AG09319 (cell line): Measurements from ENCODE around the gene UBE3B.

Source experiments
- DNase-seq: peaks from one replicate; pipeline ENCODE4 v3.0.0-alpha.2; 2010; ENCODE audit warnings: low read depth; ENCODE audit errors: extremely low read depth
- TF ChIP-seq, protein P1 (sequence below): IDR thresholded peaks from 2 replicates; pipeline ENCODE4 v1.5.1; 2011; ENCODE audit warnings: low read depth, mild to moderate bottlenecking, inconsistent platforms, low read length, moderate library complexity

Gene UBE3B

DNA sequence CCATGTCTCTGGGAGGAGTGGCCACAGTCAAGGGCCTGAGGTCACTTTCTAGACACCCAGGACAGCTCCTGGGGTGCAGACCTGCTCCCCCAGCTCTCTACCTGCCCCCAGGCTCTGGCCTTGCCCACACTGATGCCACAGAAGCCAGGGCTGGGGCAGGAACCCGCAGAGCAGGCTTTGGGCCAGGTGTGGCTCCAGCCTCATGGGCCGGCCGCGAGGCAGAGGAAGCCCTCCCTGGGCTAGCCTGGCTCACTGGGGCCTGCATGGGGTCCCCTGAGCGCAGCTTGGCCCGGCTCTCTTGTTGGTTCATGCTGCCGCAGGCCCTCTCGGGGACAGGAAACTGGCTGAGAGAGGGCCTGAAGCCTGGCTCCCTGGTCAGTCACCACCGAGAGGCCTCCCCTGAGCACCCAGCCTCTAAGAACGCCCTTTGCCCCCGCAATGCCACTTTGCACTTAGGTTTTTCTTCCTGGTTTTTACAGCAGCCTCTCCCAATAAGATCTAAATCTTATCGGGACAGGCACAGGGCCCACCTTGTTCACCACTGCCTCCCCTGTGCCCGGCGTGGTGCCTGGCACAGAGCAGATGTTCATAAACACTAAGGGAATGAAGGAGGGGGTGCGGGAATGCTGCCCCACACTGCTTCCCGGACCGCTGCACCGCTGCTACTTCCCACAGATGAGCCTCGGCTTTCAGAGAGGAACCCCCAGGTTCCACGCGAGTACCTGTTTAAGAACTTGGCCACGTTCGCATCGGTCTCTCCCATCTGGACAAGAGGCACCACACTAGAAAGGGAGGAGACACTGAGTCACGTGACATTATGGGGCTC, 81.2 kb downstream of the UBE3B start:
- TF ChIP-seq, protein P1, sequence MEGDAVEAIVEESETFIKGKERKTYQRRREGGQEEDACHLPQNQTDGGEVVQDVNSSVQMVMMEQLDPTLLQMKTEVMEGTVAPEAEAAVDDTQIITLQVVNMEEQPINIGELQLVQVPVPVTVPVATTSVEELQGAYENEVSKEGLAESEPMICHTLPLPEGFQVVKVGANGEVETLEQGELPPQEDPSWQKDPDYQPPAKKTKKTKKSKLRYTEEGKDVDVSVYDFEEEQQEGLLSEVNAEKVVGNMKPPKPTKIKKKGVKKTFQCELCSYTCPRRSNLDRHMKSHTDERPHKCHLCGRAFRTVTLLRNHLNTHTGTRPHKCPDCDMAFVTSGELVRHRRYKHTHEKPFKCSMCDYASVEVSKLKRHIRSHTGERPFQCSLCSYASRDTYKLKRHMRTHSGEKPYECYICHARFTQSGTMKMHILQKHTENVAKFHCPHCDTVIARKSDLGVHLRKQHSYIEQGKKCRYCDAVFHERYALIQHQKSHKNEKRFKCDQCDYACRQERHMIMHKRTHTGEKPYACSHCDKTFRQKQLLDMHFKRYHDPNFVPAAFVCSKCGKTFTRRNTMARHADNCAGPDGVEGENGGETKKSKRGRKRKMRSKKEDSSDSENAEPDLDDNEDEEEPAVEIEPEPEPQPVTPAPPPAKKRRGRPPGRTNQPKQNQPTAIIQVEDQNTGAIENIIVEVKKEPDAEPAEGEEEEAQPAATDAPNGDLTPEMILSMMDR, result no peak

GRCh38 chr12:109559200-109559505, 81.7 kb downstream of the UBE3B start:
- no peak for DNase-seq
- TF ChIP-seq, protein P1, result no peak

More for the DNA sequence above, 81.2 kb downstream of the UBE3B start:
- DNase-seq, result no peak

- TF ChIP-seq, protein P1, result no peak
- DNase-seq, result no peak
Measured at GRCh38 chr12:109559601-109560000, 82.2 kb downstream of the UBE3B start.

DNA sequence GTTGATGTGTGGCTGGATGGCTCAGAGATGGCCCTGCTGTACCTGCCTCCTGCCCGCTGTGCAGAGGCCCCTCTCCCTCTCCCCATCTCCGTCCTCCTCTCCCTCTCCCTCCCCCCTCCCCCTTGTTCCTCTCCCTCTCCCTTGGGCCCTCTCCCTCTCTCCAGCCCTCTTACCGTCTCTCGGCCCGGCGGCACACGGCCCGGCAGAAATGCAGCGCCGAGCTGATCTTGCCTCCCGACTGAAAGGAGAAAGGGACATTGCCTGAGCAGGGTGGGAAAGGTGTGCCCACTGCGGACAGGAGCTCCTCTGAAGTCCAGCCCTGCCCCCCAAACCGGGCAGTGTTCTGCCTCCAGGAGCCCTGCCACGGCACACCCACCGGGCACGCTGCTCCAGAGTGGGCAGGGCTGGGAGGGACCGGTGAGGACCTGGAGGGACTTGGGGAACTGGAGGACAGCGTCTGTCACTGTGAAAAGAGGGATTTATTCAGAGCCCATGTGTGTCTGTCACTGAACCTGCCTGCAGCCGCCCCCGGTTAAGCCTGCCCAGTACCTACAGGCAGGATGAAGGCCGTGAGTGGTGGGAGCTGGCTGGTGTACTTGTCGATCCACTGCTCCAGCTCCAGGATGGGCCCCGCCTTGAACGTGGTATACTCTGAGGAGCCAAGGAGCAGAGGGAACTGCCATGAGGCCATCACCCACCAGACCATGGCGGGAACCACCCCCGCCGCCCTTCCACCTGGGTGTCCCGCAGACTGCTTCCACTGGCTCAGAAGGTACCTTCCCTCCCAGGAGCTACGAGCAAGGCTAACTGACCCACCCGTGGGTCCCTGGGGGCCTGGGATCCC, 83.7 kb downstream of the UBE3B start:
- no peak for DNase-seq
- TF ChIP-seq, protein P1, result no peak

DNA sequence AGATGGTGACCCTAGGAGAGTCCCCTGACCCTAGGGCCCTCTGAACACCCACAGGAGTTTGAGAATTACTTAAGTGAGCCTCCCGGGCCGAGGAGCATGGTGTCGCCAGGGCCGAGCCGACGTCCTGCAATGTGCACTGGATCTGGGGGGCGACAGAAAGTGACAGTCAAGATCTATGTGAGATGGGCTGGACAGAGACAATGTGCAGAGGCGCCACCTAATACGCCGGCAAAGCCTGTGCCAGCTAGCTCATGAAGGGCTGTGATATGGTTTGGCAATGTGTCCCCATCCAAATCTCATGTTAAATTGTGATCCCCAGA, 84.2 kb downstream of the UBE3B start:
- TF ChIP-seq, protein P1, result no peak
- DNase-seq, result no peak

- TF ChIP-seq, protein P1, result no peak
Measured at GRCh38 chr12:109562871-109563270, 85.4 kb downstream of the UBE3B start.

More at GRCh38 chr12:109562871-109563270, 85.4 kb downstream of the UBE3B start:
- DNase-seq, result no peak
